HepG2 (cell line): ENCODE measurements around the gene CCDC61. TPM values are rescaled to one million over a fixed set of nuclear protein-coding genes. Genes with fewer than 3 reads are reported as not detected.

Experiments
- BCL6 ChIP-seq: IDR thresholded peaks from 2 replicates; pipeline ENCODE4 v1.6.1; 2016; ENCODE audit warnings: missing genetic modification reagents, missing compliant biosample characterization
- DBP ChIP-seq: sonication (generic); formaldehyde crosslinking; IDR thresholded peaks from 2 replicates; pipeline ENCODE4 v1.4.0; 2020; ENCODE audit warnings: missing genetic modification reagents; ENCODE audit errors: not compliant biosample characterization
- KDM2A ChIP-seq: sonication (generic); formaldehyde crosslinking; IDR thresholded peaks from 2 replicates; pipeline ENCODE4 v1.4.0; 2020; ENCODE audit warnings: low read depth, missing genetic modification reagents, borderline replicate concordance
- KLF16 ChIP-seq, 2 experiments: sonication (generic) in 1 of 2; formaldehyde crosslinking in 1 of 2; IDR thresholded peaks; 2 replicates each; pipeline versions ENCODE4 v1.6.1 to v1.8.0; 2016 to 2023; ENCODE audit warnings: missing genetic modification reagents in 2 of 2, missing compliant biosample characterization in 1 of 2
- KMT2B ChIP-seq: IDR thresholded peaks from 2 replicates; pipeline ENCODE4 v1.6.1; 2016; ENCODE audit warnings: missing genetic modification reagents, missing compliant biosample characterization
- SOX13 ChIP-seq, 3 experiments: fragments of 450-650 bp in 1 of 3; sonication (generic) in 1 of 3; formaldehyde crosslinking in 1 of 3; IDR thresholded peaks in 2 of 3; conservative IDR thresholded peaks in 1 of 3; 2 replicates each; pipeline versions ENCODE4 v1.5.0 to v1.6.1; 2016 to 2020; ENCODE audit warnings: antibody characterized with exemption in 1 of 3, mild to moderate bottlenecking in 1 of 3, missing compliant biosample characterization in 1 of 3, missing genetic modification reagents in 1 of 3, moderate library complexity in 1 of 3
- ZBTB14 ChIP-seq: sonication (generic); formaldehyde crosslinking; IDR thresholded peaks from 2 replicates; pipeline ENCODE4 v1.4.0; 2020; ENCODE audit warnings: missing genetic modification reagents
- ZBTB46 ChIP-seq: sonication (generic); formaldehyde crosslinking; IDR thresholded peaks from 2 replicates; pipeline ENCODE4 v1.4.0; 2020; ENCODE audit warnings: mild to moderate bottlenecking, missing genetic modification reagents, borderline replicate concordance
- ZNF225 ChIP-seq: sonication (generic); formaldehyde crosslinking; IDR thresholded peaks from 2 replicates; pipeline ENCODE4 v1.4.0; 2020; ENCODE audit warnings: mild to moderate bottlenecking, missing genetic modification reagents
- ZNF605 ChIP-seq: sonication (generic); formaldehyde crosslinking; IDR thresholded peaks from 2 replicates; pipeline ENCODE4 v1.8.0; 2022; ENCODE audit warnings: mild to moderate bottlenecking, missing genetic modification reagents
- ZNF607 ChIP-seq: sonication (generic); formaldehyde crosslinking; IDR thresholded peaks from 2 replicates; pipeline ENCODE4 v1.5.1; 2020; ENCODE audit warnings: missing genetic modification reagents, mild to moderate bottlenecking, borderline replicate concordance
- ZNF687 ChIP-seq: sonication (generic); formaldehyde crosslinking; IDR thresholded peaks from 2 replicates; pipeline ENCODE4 v1.5.1; 2020; ENCODE audit warnings: mild to moderate bottlenecking, missing genetic modification reagents, moderate library complexity
- ZNF770 ChIP-seq: sonication (generic); formaldehyde crosslinking; IDR thresholded peaks from 2 replicates; pipeline ENCODE4 v1.5.0; 2020; ENCODE audit warnings: mild to moderate bottlenecking, missing genetic modification reagents
- ZNF790 ChIP-seq: sonication (generic); formaldehyde crosslinking; IDR thresholded peaks from 2 replicates; pipeline ENCODE4 v1.8.0; 2022; ENCODE audit warnings: missing genetic modification reagents, mild to moderate bottlenecking, borderline replicate concordance
- ZNF878 ChIP-seq: sonication (generic); formaldehyde crosslinking; IDR thresholded peaks from 2 replicates; pipeline ENCODE4 v1.8.1; 2023; ENCODE audit warnings: mild to moderate bottlenecking, missing genetic modification reagents, moderate library complexity
- polyA plus RNA-seq, 8 experiments: library from polyadenylated mRNA; depleted of rRNA in 3 of 8; stranded (reverse) in 7 of 8; unstranded in 1 of 8; fragments of >200 nt; fragmentation: Illumina TruSeq in 4 of 8; extraction: Trizol in 4 of 8; gene quantifications; 2 replicates each; pipeline versions ENCODE4 v1.2.1 to v1.2.3, GENCODE V29; 2011 to 2016; ENCODE audit warnings: low read depth in 4 of 8, missing spikeins in 1 of 8, mixed read lengths in 1 of 8; ENCODE audit not compliant: insufficient read depth in 1 of 8
- total RNA-seq, 5 experiments: library from RNA; depleted of rRNA; stranded (reverse); fragments of >200 nt; fragmentation: Illumina TruSeq; extraction: Trizol; gene quantifications; 2 replicates each; pipeline ENCODE4 v1.2.3, GENCODE V29; 2016; ENCODE audit warnings: low read depth in 1 of 5

CCDC61 gene
- total and polyA plus RNA-seq, 2 of the 13 experiments (the other 11 are each of a cell fraction or from before 2014, with no cell fraction given), result 4.2 to 4.9 TPM

GRCh38 chr19:45952686-45953505 lies 42.4 kb upstream of the CCDC61 start (continued):
- TF ChIP-seq ZNF607 (CRISPR knock-in tag), result peak; percentile 59
- TF ChIP-seq ZBTB46 (CRISPR knock-in tag), result no peak
- TF ChIP-seq DBP (CRISPR knock-in tag), result peak; percentile 60
- peak in 1 of 2 experiments; percentile 68; a peak in 1 of 4 replicates for TF ChIP-seq KLF16 (CRISPR knock-in tag; IDR thresholded peaks at IDR 0.05)
- no peak for TF ChIP-seq ZNF770 (CRISPR knock-in tag)
- TF ChIP-seq ZNF687, result peak; percentile 47
- no peak for TF ChIP-seq SOX13 (IDR thresholded peaks at IDR 0.05)
- 0 out of 4 replicates have a peak, but pooled peaks of 1 of the 2 experiments have one; percentile 19 for TF ChIP-seq SOX13 (CRISPR knock-in tag; conservative IDR thresholded peaks at IDR 0.05 in 1 of 2, IDR thresholded peaks at IDR 0.05 in 1 of 2)
- peak; percentile 37; the same call in 1 of the 2 replicates for TF ChIP-seq KMT2B (CRISPR knock-in tag)
- TF ChIP-seq ZNF225, result peak; percentile 73; the same call in 1 of the 2 replicates
- 0 out of 2 replicates have a peak, but pooled peaks have one; percentile 15 for TF ChIP-seq BCL6
- TF ChIP-seq ZNF605 (CRISPR knock-in tag), result no peak; the same call in 1 of the 2 replicates
- TF ChIP-seq ZNF878, result 0 out of 2 replicates have a peak, but pooled peaks have one; percentile 27
- TF ChIP-seq ZBTB14, result no peak
- peak; percentile 37; the same call in 1 of the 2 replicates for TF ChIP-seq KDM2A
- peak; percentile 46; the same call in 1 of the 2 replicates for TF ChIP-seq ZNF790 (CRISPR knock-in tag)
